ENCODE data around the gene SETDB2.

The SETDB2 gene

DNA sequence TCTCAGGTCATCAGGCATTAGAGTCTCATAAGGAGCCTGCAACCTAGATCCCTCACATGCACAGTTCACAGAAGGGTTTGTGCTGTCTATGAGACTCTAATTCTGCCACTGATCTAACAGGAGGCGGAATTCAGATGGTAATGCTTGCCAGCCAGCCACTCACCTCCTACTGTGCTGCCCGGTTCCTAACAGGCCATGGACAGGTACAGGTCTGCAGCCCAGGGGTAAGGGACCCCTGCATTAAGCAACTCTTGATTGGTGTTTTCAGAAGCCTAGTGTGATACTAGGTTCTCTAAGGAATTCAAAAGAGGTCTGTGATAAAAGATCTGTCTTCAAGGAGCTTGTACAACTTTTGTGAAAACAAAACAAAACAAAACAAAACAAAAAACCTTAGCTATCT lies 31.3 kb upstream of the SETDB2 start:
- FAIRE-seq (no peak), DNase-seq (ENCODE audit: insufficient read length, low spot score) (no peak)
- TF ChIP-seq CTCF (IDR thresholded peaks at IDR 0.05; ENCODE audit: insufficient read depth, missing control alignments), result no peak

- no peak for TF ChIP-seq CTCF (IDR thresholded peaks at IDR 0.05; ENCODE audit: insufficient read depth, missing control alignments)
- DNase-seq (ENCODE audit: insufficient read length, low spot score) (no peak), FAIRE-seq (no peak)
Observed at GRCh38 chr13:49417161-49417560, 26.9 kb upstream of the SETDB2 start.

DNA sequence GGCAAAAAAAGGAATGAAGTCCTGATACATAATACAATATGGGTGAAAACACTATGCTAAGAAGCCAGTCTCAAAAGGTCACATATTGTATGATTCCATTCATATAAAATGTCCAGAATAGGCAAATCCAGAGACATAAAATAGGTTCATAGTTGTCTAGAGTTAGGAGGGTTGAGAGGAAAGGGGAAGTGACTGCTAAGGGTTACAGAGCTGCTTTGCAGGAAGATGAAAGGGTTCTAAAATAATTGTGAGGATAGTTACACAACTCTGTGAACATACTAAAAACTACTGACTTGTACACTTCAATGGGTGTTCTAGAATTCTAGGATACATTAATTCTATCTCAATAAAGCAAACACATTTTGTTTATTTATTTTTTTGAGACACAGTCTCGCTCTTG lies 25.9 kb upstream of the SETDB2 start:
- FAIRE-seq (no peak), DNase-seq (ENCODE audit: insufficient read length, low spot score) (no peak)
- no peak for TF ChIP-seq CTCF (IDR thresholded peaks at IDR 0.05; ENCODE audit: insufficient read depth, missing control alignments)

GRCh38 chr13:49419276-49419675 lies 24.8 kb upstream of the SETDB2 start:
- TF ChIP-seq CTCF (IDR thresholded peaks at IDR 0.05; ENCODE audit: insufficient read depth, missing control alignments), result no peak
- DNase-seq (ENCODE audit: insufficient read length, low spot score), result no peak
- FAIRE-seq, result no peak

GRCh38 chr13:49421391-49421790 lies 22.7 kb upstream of the SETDB2 start:
- DNase-seq (ENCODE audit: insufficient read length, low spot score) (no peak), FAIRE-seq (no peak)
- peak; percentile 36 for TF ChIP-seq CTCF (IDR thresholded peaks at IDR 0.05; ENCODE audit: insufficient read depth, missing control alignments)

DNA sequence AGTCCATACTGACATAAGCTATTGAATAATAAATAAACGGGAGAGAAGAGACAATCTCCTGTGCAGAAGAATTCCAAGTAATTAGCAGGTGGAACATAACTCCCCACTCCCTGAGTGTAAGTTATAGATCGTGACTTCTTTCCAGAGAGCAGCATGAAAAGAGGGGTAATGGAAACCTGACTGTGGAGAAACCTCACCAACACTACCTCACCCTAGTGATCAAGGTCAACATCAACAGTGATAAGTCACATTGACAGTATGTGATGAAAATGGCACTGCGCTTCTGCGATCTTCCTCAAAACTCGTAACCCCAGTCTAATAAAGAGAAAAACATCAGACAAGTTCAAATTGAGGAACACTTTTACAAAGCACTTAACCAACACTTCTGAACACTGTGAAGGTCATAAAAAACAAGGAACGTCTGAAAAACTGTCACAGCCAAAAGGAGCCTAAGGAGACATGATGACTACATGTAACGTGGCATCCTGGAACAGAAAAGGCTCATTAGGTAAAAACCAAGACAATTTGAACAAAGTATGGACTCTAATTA lies 20.0 kb upstream of the SETDB2 start:
- FAIRE-seq (no peak), DNase-seq (ENCODE audit: insufficient read length, low spot score) (no peak)
- no peak for TF ChIP-seq CTCF (IDR thresholded peaks at IDR 0.05; ENCODE audit: insufficient read depth, missing control alignments)

GRCh38 chr13:49428041-49428763 lies 15.9 kb upstream of the SETDB2 start:
- no peak for TF ChIP-seq CTCF (IDR thresholded peaks at IDR 0.05; ENCODE audit: insufficient read depth, missing control alignments)
- no peak for FAIRE-seq
- DNase-seq (ENCODE audit: insufficient read length, low spot score), result no peak
